Posterior vena cava (tissue), 2 donors: ENCODE measurements around the gene CAMK1D. TPM values are rescaled to one million over a fixed set of nuclear protein-coding genes. Genes with fewer than 3 reads are reported as not detected.

Experiments
- DNase-seq: peaks from one replicate; pipeline ENCODE4 v3.0.0-alpha.2; 2020; ENCODE audit warnings: low spot score
- intact Hi-C, 2 donors: fragments of 100-400 bp; cut with DNase I; formaldehyde crosslinking; loops; one replicate each; pipeline versions ENCODE4 v1.14.1 to v1.14.2; 2022 to 2023
- total RNA-seq, 2 donors: library from RNA; stranded (reverse); fragmentation: NEBNext Ultra II Directional; extraction: Animal tissue kit (Norgen Biotek cat#: 25700); gene quantifications; one replicate each; pipeline ENCODE4 v1.2.1, GENCODE V29; 2021
- donor health status: DM: yes; HTN: yes; CAD: no.
- donor health status: DM: yes; HTN: yes; CAD: no.

CAMK1D gene
- total RNA-seq, 2 donors from 2014 or later, result 12.2 to 17.8 TPM

GRCh38 chr10:12559578-12560178 lies 210.3 kb downstream of the CAMK1D start:
- intact Hi-C loops, result no loop called here
- DNase-seq, result peak; percentile 47

GRCh38 chr10:12561307-12561706 lies 212.0 kb downstream of the CAMK1D start:
- DNase-seq, result no peak
- intact Hi-C loops, result no loop called here

- no peak for DNase-seq
- intact Hi-C loops, result no loop called here
Observed at GRCh38 chr10:12561720-12562119, 212.4 kb downstream of the CAMK1D start.

- intact Hi-C loops, result no loop called here
- DNase-seq, result no peak
Observed at GRCh38 chr10:12563489-12563888, 214.1 kb downstream of the CAMK1D start.

GRCh38 chr10:12564173-12564572 lies 214.8 kb downstream of the CAMK1D start:
- DNase-seq, result no peak
- intact Hi-C loops, result no loop called here

GRCh38 chr10:12566161-12567115 lies 217.1 kb downstream of the CAMK1D start:
- DNase-seq, result no peak
- intact Hi-C loops, result no loop called here

- intact Hi-C loops, result no loop called here
- no peak for DNase-seq
Observed at GRCh38 chr10:12568391-12569009, 219.2 kb downstream of the CAMK1D start.

GRCh38 chr10:12572281-12572680 lies 222.9 kb downstream of the CAMK1D start:
- intact Hi-C loops, result no loop called here
- no peak for DNase-seq

- DNase-seq, result no peak
- intact Hi-C loops, result no loop called here
Observed at GRCh38 chr10:12577610-12578009, 228.3 kb downstream of the CAMK1D start.

GRCh38 chr10:12579954-12580858 lies 230.9 kb downstream of the CAMK1D start:
- intact Hi-C loops, result no loop called here
- no peak for DNase-seq

GRCh38 chr10:12583891-12584595 lies 234.7 kb downstream of the CAMK1D start:
- intact Hi-C loops, result no loop called here
- no peak for DNase-seq

- no peak for DNase-seq
Observed at GRCh38 chr10:12586741-12587140, 237.4 kb downstream of the CAMK1D start.

GRCh38 chr10:12587451-12587888 lies 238.1 kb downstream of the CAMK1D start:
- no peak for DNase-seq
- intact Hi-C loops, result no loop called here

More at GRCh38 chr10:12586741-12587140, 237.4 kb downstream of the CAMK1D start:
- intact Hi-C loops, result no loop called here

- no peak for DNase-seq
- intact Hi-C loops, result no loop called here
Observed at GRCh38 chr10:12588091-12588860, 238.9 kb downstream of the CAMK1D start.

GRCh38 chr10:12589291-12589690 lies 239.9 kb downstream of the CAMK1D start:
- DNase-seq, result no peak
- intact Hi-C loops, result no loop called here

GRCh38 chr10:12589791-12590190 lies 240.4 kb downstream of the CAMK1D start:
- no peak for DNase-seq
- intact Hi-C loops, result no loop called here

GRCh38 chr10:12590675-12591659 lies 241.6 kb downstream of the CAMK1D start:
- DNase-seq, result no peak
- intact Hi-C loops, result no loop called here
